ENCODE data around the gene MDM1. TPM values are rescaled to one million over a fixed set of nuclear protein-coding genes. Genes with fewer than 3 reads are reported as not detected.

Gene MDM1
- total RNA-seq, 4 donors from 2014 or later = 8.2 to 23.5 (median 13.4) TPM

GRCh38 chr12:68340404-68341270 is 8.5 kb upstream of the MDM1 start:
- peaks cover 0 to 20% (median 7%) of the 10 kb centered on the region in 4 donors for H3K4me1 ChIP-seq
- TF ChIP-seq CTCF (IDR thresholded peaks at IDR 0.05) (no peak), POLR2AphosphoS5 (IDR thresholded peaks at IDR 0.05) (peak in 2 of 3 donors; percentile 39 to 46), POLR2A (IDR thresholded peaks at IDR 0.05) (no peak), EP300 (IDR thresholded peaks at IDR 0.05; ENCODE audit: low read depth) (peak; percentile 22)
- no peaks in the 10 kb centered on the region for H3K9me3 ChIP-seq
- no peaks in the 10 kb centered on the region for H3K27me3 ChIP-seq
- 59 to 65% methylated on average over 4 to 8 of the region's 8 CpGs for WGBS, 2 donors (ENCODE audit: low coverage in 1 of 2)
- no peak overlapping the region for H3K4me3 ChIP-seq
- H3K36me3 ChIP-seq = no peaks in the 10 kb centered on the region
- in situ Hi-C loops (cut with MboI; ENCODE audit: low pct_ligation_motif_present in 1 of 4, low pct_unique_long_range_greater_than_20kb in 1 of 4, low sequenced_read_pairs in 3 of 4) (loop anchor here in 1 of 4 donors (25.0 kb wide), 1 partner anchor 347 kb away; the partner anchor contains the start of gene NUP107), intact Hi-C loops (cut with DNase I; ENCODE audit: low total_unique reads) (no loop called here)
- no peak for DNase-seq
- H3K27ac ChIP-seq = peak overlapping the region; percentile 15 to 80 (median 66)

GRCh38 chr12:68336889-68337303 is 4.7 kb upstream of the MDM1 start:
- Histone ChIP-seq H3K36me3 (no peaks in the 10 kb centered on the region), H3K27ac (peak overlapping the region; percentile 4 to 73 (median 56)), H3K4me3 (no peak overlapping the region), H3K9me3 (no peaks in the 10 kb centered on the region), H3K4me1 (peaks cover 0 to 30% (median 7%) of the 10 kb centered on the region in 4 donors), H3K27me3 (no peaks in the 10 kb centered on the region)
- TF ChIP-seq POLR2AphosphoS5 (IDR thresholded peaks at IDR 0.05) (no peak), CTCF (IDR thresholded peaks at IDR 0.05) (no peak), POLR2A (IDR thresholded peaks at IDR 0.05) (no peak)
- peak; percentile 36 for DNase-seq
- intact Hi-C loops (cut with DNase I; ENCODE audit: low total_unique reads) (no loop called here), in situ Hi-C loops (cut with MboI; ENCODE audit: low pct_ligation_motif_present in 1 of 4, low pct_unique_long_range_greater_than_20kb in 1 of 4, low sequenced_read_pairs in 3 of 4) (loop anchor here in 1 of 4 donors (25.0 kb wide), 1 partner anchor 350 kb away; the partner anchor contains the start of gene NUP107)
- 10 to 30% methylated on average over 2 to 4 of the region's 4 CpGs for WGBS, 2 donors (ENCODE audit: low coverage in 1 of 2)

GRCh38 chr12:68335462-68335861 is 3.3 kb upstream of the MDM1 start:
- DNase-seq = no peak
- Histone ChIP-seq H3K9me3 (no peaks in the 10 kb centered on the region), H3K36me3 (no peaks in the 10 kb centered on the region), H3K4me3 (no peak overlapping the region), H3K27ac (peak overlapping the region in 3 of 4 donors; percentile 52 to 73 (median 59)), H3K27me3 (no peaks in the 10 kb centered on the region), H3K4me1 (peaks cover 5 to 39% (median 15%) of the 10 kb centered on the region in 4 donors)
- in situ Hi-C loops (cut with MboI; ENCODE audit: low pct_ligation_motif_present in 1 of 4, low pct_unique_long_range_greater_than_20kb in 1 of 4, low sequenced_read_pairs in 3 of 4) = loop anchor here in 1 of 4 donors (25.0 kb wide), 1 partner anchor 352 kb away; the partner anchor contains the start of gene NUP107
- no peak for TF ChIP-seq CTCF (IDR thresholded peaks at IDR 0.05)
- TF ChIP-seq POLR2AphosphoS5 (IDR thresholded peaks at IDR 0.05) = no peak
- no peak for TF ChIP-seq POLR2A (IDR thresholded peaks at IDR 0.05)
- no peak for TF ChIP-seq EP300 (IDR thresholded peaks at IDR 0.05; ENCODE audit: low read depth)
- intact Hi-C loops (cut with DNase I; ENCODE audit: low total_unique reads) = no loop called here
- 81 to 90% methylated on average over 3 of the region's 3 CpGs for WGBS, 2 donors (ENCODE audit: low coverage in 1 of 2)

DNA sequence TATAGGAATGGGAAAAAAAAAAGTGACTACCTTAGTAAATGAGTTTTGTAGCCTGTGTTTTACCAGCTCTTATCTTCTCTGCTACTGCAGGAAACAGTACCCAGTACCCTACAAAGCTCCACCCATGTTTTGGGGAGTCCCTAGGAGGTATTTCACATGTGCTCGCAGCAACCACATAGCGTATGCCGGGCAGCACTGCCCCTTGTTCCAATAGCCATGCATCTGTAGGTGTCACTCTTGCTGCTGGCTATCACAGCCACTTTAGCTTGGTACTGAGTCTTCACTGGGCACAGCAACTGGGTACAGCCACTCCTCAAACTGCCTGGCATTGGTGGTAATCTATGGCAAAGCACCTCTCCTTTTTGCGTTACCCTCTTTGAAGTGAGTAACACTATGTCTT is 2.0 kb upstream of the MDM1 start:
- Histone ChIP-seq H3K27ac (peak overlapping the region in 3 of 4 donors; percentile 30 to 80 (median 73)), H3K9me3 (no peaks in the 10 kb centered on the region), H3K4me3 (no peak overlapping the region), H3K4me1 (peaks cover 5 to 34% (median 15%) of the 10 kb centered on the region in 4 donors), H3K27me3 (no peaks in the 10 kb centered on the region), H3K36me3 (no peaks in the 10 kb centered on the region)
- WGBS, 2 donors (ENCODE audit: low coverage in 1 of 2) = 5 to 50% methylated on average over 3 to 4 of the region's 4 CpGs
- in situ Hi-C loops (cut with MboI; ENCODE audit: low pct_ligation_motif_present in 1 of 4, low pct_unique_long_range_greater_than_20kb in 1 of 4, low sequenced_read_pairs in 3 of 4) (loop anchor here in 1 of 4 donors (25.0 kb wide), 1 partner anchor 353 kb away; the partner anchor contains the start of gene NUP107), intact Hi-C loops (cut with DNase I; ENCODE audit: low total_unique reads) (no loop called here)
- no peak for TF ChIP-seq POLR2A (IDR thresholded peaks at IDR 0.05)
- no peak for TF ChIP-seq EP300 (IDR thresholded peaks at IDR 0.05; ENCODE audit: low read depth)
- peak in 1 of 5 experiments; percentile 9 for TF ChIP-seq CTCF (IDR thresholded peaks at IDR 0.05)
- no peak for TF ChIP-seq POLR2AphosphoS5 (IDR thresholded peaks at IDR 0.05)
- peak; percentile 36 for DNase-seq
